Fibroblast of skin of abdomen (primary cell): Measurements from ENCODE around the gene IQGAP2.

Experiments
- DNase-seq: peaks from one replicate; pipeline ENCODE4 v3.0.0-alpha.2; 2013

IQGAP2 gene

GRCh38 chr5:76692274-76692540 lies 289.1 kb downstream of the IQGAP2 start:
- DNase-seq: no peak

GRCh38 chr5:76692651-76693050 lies 289.6 kb downstream of the IQGAP2 start:
- no peak for DNase-seq

- DNase-seq: no peak
These were observed 290.1 kb downstream of the IQGAP2 start for GRCh38 chr5:76693141-76693540.

GRCh38 chr5:76694317-76694716 lies 291.2 kb downstream of the IQGAP2 start:
- DNase-seq: no peak

GRCh38 chr5:76695346-76695745 lies 292.3 kb downstream of the IQGAP2 start:
- no peak for DNase-seq

GRCh38 chr5:76696251-76696650 lies 293.2 kb downstream of the IQGAP2 start:
- no peak for DNase-seq

- no peak for DNase-seq
These were observed 294.6 kb downstream of the IQGAP2 start for GRCh38 chr5:76697670-76698069.

GRCh38 chr5:76700571-76700970 lies 297.5 kb downstream of the IQGAP2 start:
- no peak for DNase-seq

GRCh38 chr5:76701298-76701697 lies 298.2 kb downstream of the IQGAP2 start:
- peak; percentile 89 for DNase-seq

GRCh38 chr5:76703707-76704106 lies 300.6 kb downstream of the IQGAP2 start:
- no peak for DNase-seq

GRCh38 chr5:76704131-76704663 lies 301.1 kb downstream of the IQGAP2 start:
- DNase-seq: no peak

GRCh38 chr5:76705574-76705973 lies 302.5 kb downstream of the IQGAP2 start:
- no peak for DNase-seq

- DNase-seq: peak; percentile 88
These were observed 306.7 kb downstream of the IQGAP2 start for GRCh38 chr5:76709762-76710161.

GRCh38 chr5:76710991-76711390 lies 307.9 kb downstream of the IQGAP2 start:
- peak; percentile 27 for DNase-seq

- no peak for DNase-seq
These were observed 311.8 kb downstream of the IQGAP2 start for GRCh38 chr5:76714751-76715485.

GRCh38 chr5:76715486-76715735 lies 312.3 kb downstream of the IQGAP2 start:
- DNase-seq: no peak

GRCh38 chr5:76715736-76716455 lies 312.8 kb downstream of the IQGAP2 start, which contains the start of gene F2R:
Gene F2R, plus strand, starts transcription at chr5:76716126. Its CDS starts 182 bp downstream, at chr5:76716308.
- DNase-seq: peak; percentile 71

GRCh38 chr5:76716456-76717157 lies 313.5 kb downstream of the IQGAP2 start:
- DNase-seq: no peak

GRCh38 chr5:76717222-76718083 lies 314.4 kb downstream of the IQGAP2 start:
- no peak for DNase-seq

GRCh38 chr5:76718381-76718832 lies 315.3 kb downstream of the IQGAP2 start:
- peak; percentile 44 for DNase-seq

GRCh38 chr5:76718880-76719279 lies 315.8 kb downstream of the IQGAP2 start:
- DNase-seq: peak; percentile 37

- no peak for DNase-seq
These were observed 318.0 kb downstream of the IQGAP2 start for GRCh38 chr5:76720988-76721569.
